ENCODE data around the gene RAPGEF3. TPM values are rescaled to one million over a fixed set of nuclear protein-coding genes. Genes with fewer than 3 reads are reported as not detected.
A peak's percentile ranks its signal among the peaks of the same experiment; 100 is the strongest.

The RAPGEF3 gene
- total RNA-seq, 6 experiments from 2014 or later, result 2.0 to 4.1 (median 3.1) TPM

- no peak for DNase-seq
- H3K4me3 Mint-ChIP-seq, result no peak overlapping the region
These were observed 4.3 kb upstream of the RAPGEF3 start for GRCh38 chr12:47762850-47763465.

GRCh38 chr12:47758584-47758833, 171 bp downstream of the RAPGEF3 start:
- no peaks in the 10 kb centered on the region for H3K9me3 Mint-ChIP-seq
- DNase-seq, result no peak
- H3K4me3 Mint-ChIP-seq, result peak overlapping the region; percentile 80
- TF ChIP-seq CTCF (IDR thresholded peaks at IDR 0.05), result no peak
- H3K36me3 Mint-ChIP-seq (ENCODE audit: low read depth), result no peaks in the 10 kb centered on the region
- peak overlapping the region; percentile 33; the same call in 1 of the 2 replicates for H3K27ac Mint-ChIP-seq
- H3K4me1 Mint-ChIP-seq (ENCODE audit: low read depth), result peaks cover 26% of the 10 kb centered on the region
- H3K27me3 Mint-ChIP-seq (ENCODE audit: insufficient read depth), result peaks cover 2% of the 10 kb centered on the region

More at GRCh38 chr12:47762850-47763465, 4.3 kb upstream of the RAPGEF3 start:
- H3K9me3 Mint-ChIP-seq, result no peaks in the 10 kb centered on the region
- H3K4me1 Mint-ChIP-seq (ENCODE audit: low read depth), result peaks cover 5% of the 10 kb centered on the region
- H3K36me3 Mint-ChIP-seq (ENCODE audit: low read depth), result no peaks in the 10 kb centered on the region
- no peak overlapping the region for H3K27ac Mint-ChIP-seq
- peaks cover 3% of the 10 kb centered on the region; the same call in 1 of the 2 replicates for H3K27me3 Mint-ChIP-seq (ENCODE audit: insufficient read depth)
- no peak for TF ChIP-seq CTCF (IDR thresholded peaks at IDR 0.05)

- Mint-ChIP-seq H3K27me3 (ENCODE audit: insufficient read depth) (no peaks in the 10 kb centered on the region; the same call in 1 of the 2 replicates), H3K27ac (peak overlapping the region; percentile 33; the same call in 1 of the 2 replicates), H3K36me3 (ENCODE audit: low read depth) (no peaks in the 10 kb centered on the region), H3K9me3 (no peaks in the 10 kb centered on the region), H3K4me1 (ENCODE audit: low read depth) (peaks cover 29% of the 10 kb centered on the region), H3K4me3 (peak overlapping the region; percentile 80)
- no peak for TF ChIP-seq CTCF (IDR thresholded peaks at IDR 0.05)
- no peak for DNase-seq
These were observed 668 bp downstream of the RAPGEF3 start for GRCh38 chr12:47757840-47758583.

DNA sequence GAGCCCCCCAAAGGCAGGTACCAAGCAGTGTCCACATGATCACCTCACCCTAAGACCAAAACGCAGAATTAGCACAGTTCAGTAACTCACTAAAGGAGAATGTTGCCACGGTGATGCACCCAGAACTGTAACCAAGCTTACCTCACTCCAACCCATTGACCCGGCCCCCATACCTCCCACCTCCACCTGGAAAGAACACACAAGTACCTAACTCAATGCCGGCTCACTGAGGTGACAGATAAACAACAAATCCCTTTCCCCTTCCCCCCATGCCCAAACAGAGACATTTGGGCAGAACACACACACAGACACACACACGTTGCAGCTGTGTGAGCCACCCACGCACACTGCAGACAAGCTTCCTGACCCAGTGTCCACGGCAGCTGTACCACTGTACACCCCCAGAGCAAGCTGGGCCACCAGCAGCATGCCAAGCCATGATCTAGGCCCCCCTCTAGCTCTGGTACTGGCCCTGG, 1.3 kb downstream of the RAPGEF3 start:
- Mint-ChIP-seq H3K4me3 (no peak overlapping the region; the same call in 1 of the 2 replicates), H3K4me1 (ENCODE audit: low read depth) (peaks cover 35% of the 10 kb centered on the region), H3K9me3 (no peaks in the 10 kb centered on the region), H3K36me3 (ENCODE audit: low read depth) (no peaks in the 10 kb centered on the region), H3K27ac (no peak overlapping the region), H3K27me3 (ENCODE audit: insufficient read depth) (no peaks in the 10 kb centered on the region; the same call in 1 of the 2 replicates)
- no peak for DNase-seq
- no peak for TF ChIP-seq CTCF (IDR thresholded peaks at IDR 0.05)

DNA sequence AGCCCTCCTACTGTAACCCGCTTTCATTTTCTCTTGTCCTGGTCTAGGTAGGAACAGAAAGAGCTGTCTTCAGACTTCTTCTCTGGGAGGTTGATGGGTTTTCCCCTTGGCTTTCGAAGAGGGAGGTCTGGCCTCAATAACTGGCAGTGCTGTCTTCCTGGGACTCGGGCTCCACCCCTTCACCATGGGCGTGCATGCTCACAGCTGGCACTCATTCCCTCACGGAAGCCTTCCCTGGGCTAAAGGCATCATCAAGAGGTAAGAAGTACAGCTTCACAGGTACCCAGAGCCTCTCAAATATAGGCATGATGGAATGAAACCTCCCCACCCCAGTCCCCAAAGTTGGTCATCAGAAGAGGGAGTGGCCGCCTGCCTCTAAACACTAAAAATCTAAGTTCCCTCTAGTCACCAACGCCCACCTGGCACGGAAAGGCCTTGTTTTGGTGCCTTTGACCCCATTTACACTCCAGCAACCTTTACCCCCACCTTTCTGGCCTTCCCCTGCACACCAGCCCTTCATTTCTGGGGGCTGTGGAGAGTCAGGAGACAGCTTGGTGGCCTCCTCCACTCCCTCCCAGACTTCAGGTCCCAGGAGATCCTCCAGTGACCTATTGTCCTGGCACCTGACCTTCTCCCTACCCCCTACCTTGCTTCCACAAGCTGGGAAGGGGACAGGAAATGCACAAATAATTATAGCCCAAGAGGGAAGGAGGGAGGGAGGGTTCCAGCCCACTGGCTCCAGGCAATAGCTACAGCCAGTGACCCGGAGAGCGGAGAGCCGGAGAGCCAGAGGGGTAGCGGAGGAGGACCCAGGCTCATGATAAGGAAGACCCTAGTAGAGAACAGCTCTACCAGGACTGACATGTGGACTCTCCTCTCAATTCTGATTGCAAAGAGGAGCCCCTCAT, 2.8 kb downstream of the RAPGEF3 start:
- Mint-ChIP-seq H3K36me3 (ENCODE audit: low read depth) (no peaks in the 10 kb centered on the region), H3K27ac (no peak overlapping the region), H3K9me3 (no peaks in the 10 kb centered on the region), H3K4me3 (no peak overlapping the region; the same call in 1 of the 2 replicates), H3K4me1 (ENCODE audit: low read depth) (peaks cover 42% of the 10 kb centered on the region), H3K27me3 (ENCODE audit: insufficient read depth) (no peaks in the 10 kb centered on the region; the same call in 1 of the 2 replicates)
- DNase-seq, result no peak
- no peak for TF ChIP-seq CTCF (IDR thresholded peaks at IDR 0.05)

Measured in HFFc6 (cell line).